Subcutaneous abdominal adipose tissue (tissue), 5 donors: ENCODE results near the gene GFAP.

Source experiments
- H3K27ac ChIP-seq: one replicate; pipeline ENCODE4 v1.7.0; 2013; ENCODE audit warnings: low read depth, mild to moderate bottlenecking, inconsistent platforms, low read length, moderate library complexity
- H3K27me3 ChIP-seq, 5 donors: one replicate each; pipeline ENCODE4 v1.7.0; 2013; ENCODE audit warnings: low read length in 5 of 5, inconsistent platforms in 1 of 5; ENCODE audit not compliant: control insufficient read depth in 5 of 5, insufficient read depth in 4 of 5
- H3K36me3 ChIP-seq, 5 donors: one replicate each; pipeline ENCODE4 v1.7.0; 2013; ENCODE audit warnings: low read length in 5 of 5; ENCODE audit not compliant: control insufficient read depth in 5 of 5, insufficient read depth in 5 of 5
- H3K4me1 ChIP-seq, 5 donors: one replicate each; pipeline ENCODE4 v1.7.0; 2013; ENCODE audit warnings: low read length in 5 of 5, mild to moderate bottlenecking in 3 of 5, moderate library complexity in 1 of 5; ENCODE audit not compliant: control insufficient read depth in 5 of 5, insufficient read depth in 5 of 5
- H3K4me3 ChIP-seq, 5 donors: one replicate each; pipeline ENCODE4 v1.7.0; 2013; ENCODE audit warnings: low read length in 5 of 5, low read depth in 1 of 5
- H3K9ac ChIP-seq, 5 donors: one replicate each; pipeline ENCODE4 v1.7.0; 2013; ENCODE audit warnings: low read length in 5 of 5, mild to moderate bottlenecking in 4 of 5, moderate library complexity in 3 of 5
- H3K9me3 ChIP-seq, 5 donors: one replicate each; pipeline ENCODE4 v1.7.0; 2013; ENCODE audit warnings: low read length in 5 of 5; ENCODE audit not compliant: control insufficient read depth in 5 of 5
- donor health status: healthy.
- donor health status: healthy.
- donor health status: healthy.
- donor health status: healthy.
- donor health status: healthy.

The GFAP gene

GRCh38 chr17:44908761-44909326 is 6.5 kb downstream of the GFAP start:
- Histone ChIP-seq H3K27ac (no peak overlapping the region), H3K9me3 (no peaks in the 10 kb centered on the region), H3K27me3 (peaks cover 0 to 17% (median 7%) of the 10 kb centered on the region in 5 donors), H3K4me3 (no peak overlapping the region), H3K4me1 (peaks cover 2 to 30% (median 22%) of the 10 kb centered on the region in 5 donors), H3K9ac (no peak overlapping the region), H3K36me3 (no peaks in the 10 kb centered on the region)

GRCh38 chr17:44907729-44908470 is 7.4 kb downstream of the GFAP start:
- Histone ChIP-seq H3K36me3 (no peaks in the 10 kb centered on the region), H3K4me1 (peaks cover 7 to 37% (median 32%) of the 10 kb centered on the region in 5 donors), H3K9ac (no peak overlapping the region), H3K27me3 (peaks cover 0 to 12% (median 7%) of the 10 kb centered on the region in 5 donors), H3K4me3 (no peak overlapping the region), H3K9me3 (no peaks in the 10 kb centered on the region), H3K27ac (no peak overlapping the region)

- no peak overlapping the region for H3K27ac ChIP-seq
- H3K9me3 ChIP-seq, result no peaks in the 10 kb centered on the region
- peaks cover 9 to 39% (median 35%) of the 10 kb centered on the region in 5 donors for H3K4me1 ChIP-seq
- peaks cover 0 to 9% (median 3%) of the 10 kb centered on the region in 5 donors for H3K27me3 ChIP-seq
- no peak overlapping the region for H3K4me3 ChIP-seq
- no peak overlapping the region for H3K9ac ChIP-seq
- no peaks in the 10 kb centered on the region for H3K36me3 ChIP-seq
Observed at GRCh38 chr17:44906763-44907728, 8.3 kb downstream of the GFAP start.

- H3K4me3 ChIP-seq, result no peak overlapping the region
- no peak overlapping the region for H3K9ac ChIP-seq
- H3K27ac ChIP-seq, result no peak overlapping the region
Observed at GRCh38 chr17:44906010-44906646, 9.2 kb downstream of the GFAP start.

GRCh38 chr17:44905006-44906000 is 10.0 kb downstream of the GFAP start:
- no peak overlapping the region for H3K9ac ChIP-seq
- H3K27me3 ChIP-seq, result no peaks in the 10 kb centered on the region
- no peaks in the 10 kb centered on the region for H3K9me3 ChIP-seq
- H3K36me3 ChIP-seq, result no peaks in the 10 kb centered on the region
- H3K27ac ChIP-seq, result no peak overlapping the region
- H3K4me3 ChIP-seq, result no peak overlapping the region
- H3K4me1 ChIP-seq, result peaks cover 7 to 37% (median 21%) of the 10 kb centered on the region in 5 donors

More at GRCh38 chr17:44906010-44906646, 9.2 kb downstream of the GFAP start:
- peaks cover 0 to 3% (median 0%) of the 10 kb centered on the region in 5 donors for H3K27me3 ChIP-seq
- H3K36me3 ChIP-seq, result no peaks in the 10 kb centered on the region
- peaks cover 9 to 37% (median 29%) of the 10 kb centered on the region in 5 donors for H3K4me1 ChIP-seq
- no peaks in the 10 kb centered on the region for H3K9me3 ChIP-seq

- H3K36me3 ChIP-seq, result no peaks in the 10 kb centered on the region
- no peaks in the 10 kb centered on the region for H3K27me3 ChIP-seq
- no peaks in the 10 kb centered on the region for H3K9me3 ChIP-seq
- no peak overlapping the region for H3K4me3 ChIP-seq
- H3K4me1 ChIP-seq, result peaks cover 7 to 43% (median 29%) of the 10 kb centered on the region in 5 donors
- H3K9ac ChIP-seq, result peak overlapping the region in 1 of 5 donors; percentile 3
- H3K27ac ChIP-seq, result no peak overlapping the region
Observed at GRCh38 chr17:44904001-44904984, 11.0 kb downstream of the GFAP start.

GRCh38 chr17:44903012-44903685 is 12.2 kb downstream of the GFAP start:
- Histone ChIP-seq H3K36me3 (no peaks in the 10 kb centered on the region), H3K9ac (peak overlapping the region in 1 of 5 donors; percentile 3), H3K27me3 (no peaks in the 10 kb centered on the region), H3K4me1 (peaks cover 11 to 53% (median 39%) of the 10 kb centered on the region in 5 donors), H3K9me3 (no peaks in the 10 kb centered on the region), H3K4me3 (no peak overlapping the region), H3K27ac (no peak overlapping the region)
